Activated B cell treated with CpG ODN at 0.5 μM for 24 hours (primary cell): ENCODE measurements around the gene ARHGAP19. TPM values are rescaled to one million over a fixed set of nuclear protein-coding genes. Genes with fewer than 3 reads are reported as not detected.

Source experiments
- ATAC-seq: fragments of 200-7000 bp; cut with Tn5 transposase; one replicate; pipeline ENCODE4 v1.10.0; 2021; ENCODE audit warnings: low read depth, mild to moderate bottlenecking, moderate library complexity
- CTCF ChIA-PET: fragments of 350-600 bp; sonication (Branson Sonifier 250); formaldehyde crosslinking; loops from one replicate; lab custom pipeline; 2021; ENCODE audit warnings: antibody characterized with exemption; lab: Charles Lee
- POLR2A ChIA-PET: fragments of 350-600 bp; sonication (Branson Sonifier 250); formaldehyde crosslinking; loops from one replicate; lab custom pipeline; 2021; ENCODE audit warnings: antibody characterized with exemption; lab: Charles Lee
- DNase-seq: peaks from one replicate; pipeline ENCODE4 v3.0.0; 2022
- H3K27ac Mint-ChIP-seq: one replicate; pipeline ENCODE4 v1.8.0; 2020; ENCODE audit warnings: mixed read lengths
- H3K27me3 Mint-ChIP-seq: one replicate; pipeline ENCODE4 v1.8.0; 2021; ENCODE audit warnings: mixed read lengths
- H3K36me3 Mint-ChIP-seq: one replicate; pipeline ENCODE4 v1.8.0; 2021; ENCODE audit warnings: low read depth, mixed read lengths
- H3K4me1 Mint-ChIP-seq: one replicate; pipeline ENCODE4 v1.8.0; 2021; ENCODE audit warnings: mixed read lengths
- H3K4me3 Mint-ChIP-seq: one replicate; pipeline ENCODE4 v1.8.0; 2020; ENCODE audit warnings: mild to moderate bottlenecking, mixed read lengths
- H3K9me3 Mint-ChIP-seq: one replicate; pipeline ENCODE4 v1.8.0; 2020; ENCODE audit warnings: mixed read lengths
- CTCF ChIP-seq: fragments of 200-600 bp; IDR thresholded peaks from one replicate; pipeline ENCODE4 v1.8.0; 2022; ENCODE audit warnings: antibody characterized with exemption, mild to moderate bottlenecking
- intact Hi-C: fragments of 100-400 bp; cut with micrococcal nuclease; formaldehyde crosslinking; loops from one replicate; pipeline ENCODE4 v1.15.1; 2024
- total RNA-seq: library from RNA; stranded (reverse); gene quantifications from 2 replicates; pipeline ENCODE4 v1.2.3, GENCODE V29; 2022

Gene ARHGAP19
- total RNA-seq, 1 donor from 2014 or later, result 14.7 TPM

- H3K4me1 Mint-ChIP-seq, result peaks cover 35% of the 10 kb centered on the region
- H3K4me3 Mint-ChIP-seq, result no peak overlapping the region
- H3K27ac Mint-ChIP-seq, result no peak overlapping the region
- H3K27me3 Mint-ChIP-seq, result no peaks in the 10 kb centered on the region
- CTCF ChIA-PET, result no interaction called here
- no peak for TF ChIP-seq CTCF
- peaks cover 30% of the 10 kb centered on the region for H3K36me3 Mint-ChIP-seq
- ATAC-seq (no peak), DNase-seq (no peak)
- no peaks in the 10 kb centered on the region for H3K9me3 Mint-ChIP-seq
- intact Hi-C loops, result loop anchor here (5.0 kb wide), 2 partner anchors 38 to 132 kb away; no protein-coding TSS in a partner anchor
- POLR2A ChIA-PET, result interaction anchor here (2.0 kb wide), 1 partner anchor 10 kb away, joined by 6 read pairs; no protein-coding TSS in a partner anchor
Measured at GRCh38 chr10:97329766-97330165, 37.3 kb upstream of the ARHGAP19 start.

- Mint-ChIP-seq H3K36me3 (peaks cover 30% of the 10 kb centered on the region), H3K9me3 (no peaks in the 10 kb centered on the region), H3K27me3 (no peaks in the 10 kb centered on the region), H3K4me1 (peaks cover 35% of the 10 kb centered on the region), H3K4me3 (no peak overlapping the region), H3K27ac (no peak overlapping the region)
- no peak for ATAC-seq
- CTCF ChIA-PET, result interaction anchor here (0.6 kb wide), 1 partner anchor 50 kb away, joined by 3 read pairs; no protein-coding TSS in a partner anchor
- no peak for TF ChIP-seq CTCF
- POLR2A ChIA-PET, result interaction anchor here (2.0 kb wide), 1 partner anchor 9 kb away, joined by 6 read pairs; no protein-coding TSS in a partner anchor
- intact Hi-C loops, result no loop called here
- DNase-seq, result no peak
Measured at GRCh38 chr10:97328646-97329453, 36.4 kb upstream of the ARHGAP19 start.

- POLR2A ChIA-PET, result no interaction called here
- CTCF ChIA-PET, result interaction anchor here (0.6 kb wide), 1 partner anchor 49 kb away, joined by 3 read pairs; no protein-coding TSS in a partner anchor
- intact Hi-C loops, result no loop called here
- Mint-ChIP-seq H3K9me3 (no peaks in the 10 kb centered on the region), H3K4me1 (peaks cover 24% of the 10 kb centered on the region), H3K36me3 (peaks cover 26% of the 10 kb centered on the region), H3K27ac (no peak overlapping the region), H3K4me3 (no peak overlapping the region), H3K27me3 (no peaks in the 10 kb centered on the region)
- no peak for ATAC-seq
- DNase-seq, result no peak
- no peak for TF ChIP-seq CTCF
Measured at GRCh38 chr10:97327348-97328294, 35.2 kb upstream of the ARHGAP19 start.

GRCh38 chr10:97325754-97326153, 33.3 kb upstream of the ARHGAP19 start:
- DNase-seq (no peak), ATAC-seq (no peak)
- Mint-ChIP-seq H3K9me3 (no peaks in the 10 kb centered on the region), H3K4me3 (no peak overlapping the region), H3K36me3 (peaks cover 22% of the 10 kb centered on the region), H3K4me1 (peaks cover 23% of the 10 kb centered on the region), H3K27ac (no peak overlapping the region), H3K27me3 (no peaks in the 10 kb centered on the region)
- TF ChIP-seq CTCF, result no peak
- ChIA-PET POLR2A (no interaction called here), CTCF (no interaction called here)
- intact Hi-C loops, result no loop called here
